HG03460 (cell line): ENCODE results near the gene ABCC5.
"Not testable (repeated sequence)": the region's sequence is repeated elsewhere in the genome, so short reads cannot be mapped to it uniquely, and the experiment has no call there.

ENCODE experiments used
- ATAC-seq: cut with Tn5 transposase; IDR thresholded peaks from one replicate; pipeline ENCODE4 v1.9.1; 2021; ENCODE audit not compliant: unreplicated experiment

The ABCC5 gene

DNA sequence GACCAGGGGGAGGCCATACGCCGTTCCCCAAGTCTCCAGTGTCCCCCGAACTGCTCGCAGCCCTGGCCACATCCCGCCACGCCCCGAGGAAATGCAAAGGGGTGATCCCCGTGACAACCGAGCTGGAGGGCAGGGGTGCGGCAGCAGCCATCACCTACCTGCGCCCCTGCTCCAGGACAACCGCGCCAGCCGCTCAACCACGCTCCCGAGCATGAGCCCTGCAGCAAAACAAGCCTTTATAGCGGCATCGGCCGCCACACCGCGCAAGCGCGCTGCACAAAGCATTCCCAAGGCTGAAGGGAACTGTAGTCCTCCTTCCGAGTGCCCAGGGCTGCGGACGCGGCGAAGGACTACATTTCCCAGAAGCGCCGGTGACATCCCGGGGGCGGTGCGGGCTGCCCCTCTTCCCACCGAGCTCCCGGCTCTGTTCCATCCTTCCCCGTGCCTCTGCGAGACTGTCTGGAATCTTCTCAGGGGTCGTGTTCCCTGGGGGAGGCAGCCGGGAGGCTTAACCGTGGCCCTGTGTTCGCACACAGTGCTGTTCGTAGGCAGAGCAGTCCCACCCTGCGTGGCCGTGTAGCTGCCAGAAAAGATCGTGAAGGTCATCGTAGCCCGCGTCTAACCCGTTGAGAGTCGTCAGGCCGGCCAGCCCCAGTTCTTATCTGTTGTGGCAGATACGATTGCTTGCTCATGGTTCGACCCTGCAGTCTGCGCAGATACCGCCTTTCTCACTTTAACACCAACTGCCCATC lies at the start of gene ABCC5:
TSS of gene ABCC5 (minus strand) at position 213 of the 752 bp plus-strand sequence. CDS start 3,492 bp downstream, outside the sequence.
- ATAC-seq, result peak; percentile 98

DNA sequence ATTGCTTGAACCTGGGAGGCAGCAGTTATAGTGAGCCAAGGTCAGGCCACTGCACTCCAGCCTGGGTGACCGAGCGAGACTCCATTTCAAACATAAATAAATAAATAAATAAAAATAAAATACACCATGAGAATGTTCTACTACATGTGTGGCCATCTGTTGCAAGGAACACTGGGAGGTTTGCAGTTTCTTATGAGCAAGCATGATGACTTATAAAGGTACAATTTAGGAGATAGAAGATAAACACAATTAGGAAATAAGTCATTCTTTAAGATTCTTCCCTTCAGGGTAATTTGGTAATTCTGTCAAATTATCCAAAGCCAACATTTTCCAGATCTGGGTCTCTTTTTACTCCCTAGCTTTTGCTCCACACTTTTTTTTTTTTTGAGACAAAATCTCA lies 48.5 kb upstream of the ABCC5 start:
- no peak for ATAC-seq

DNA sequence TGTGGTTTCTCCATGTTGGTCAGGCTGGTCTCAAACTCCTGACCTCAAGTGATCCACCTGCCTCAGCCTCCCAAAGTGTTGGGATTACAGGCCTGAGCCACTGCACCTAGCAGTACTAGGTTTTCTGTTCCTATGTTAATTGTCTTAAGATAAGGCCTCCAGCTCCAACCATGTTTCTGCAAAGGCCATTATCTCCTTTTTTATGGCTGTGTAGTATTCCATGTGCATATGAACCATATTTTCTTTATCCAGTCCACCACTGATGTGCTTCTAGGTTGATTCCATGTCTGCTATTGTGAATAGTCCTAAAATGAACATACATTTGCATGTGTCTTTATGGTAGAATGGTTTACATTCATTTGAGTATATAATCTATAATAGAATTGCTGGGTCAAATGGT lies 45.0 kb upstream of the ABCC5 start:
- ATAC-seq, result no peak

- ATAC-seq, result no peak
These were observed 41.7 kb upstream of the ABCC5 start for GRCh38 chr3:184059424-184059823.

DNA sequence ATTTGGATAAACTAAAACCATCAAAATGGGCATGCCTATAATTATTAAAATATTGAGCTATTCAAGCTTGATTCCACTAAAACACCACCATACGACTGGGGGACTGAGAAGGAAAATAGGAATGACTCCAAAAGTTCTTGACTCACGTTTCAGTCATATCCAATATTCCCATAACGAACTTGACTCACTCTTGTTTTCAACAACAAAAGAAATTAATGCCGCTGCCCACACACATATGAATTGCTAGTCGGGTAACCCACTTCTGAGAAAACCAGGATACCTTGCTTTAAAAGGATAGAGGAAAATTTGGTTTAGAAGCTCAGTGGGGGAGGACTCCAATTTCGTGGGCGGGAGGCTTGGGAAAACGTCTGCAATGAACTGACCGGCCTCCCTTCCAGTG lies 40.3 kb upstream of the ABCC5 start:
- ATAC-seq, result no peak

- ATAC-seq, result no peak
These were observed 35.1 kb upstream of the ABCC5 start, which contains the start of gene HTR3C for GRCh38 chr3:184052767-184053166. Gene HTR3C (plus strand): TSS chr3:184053047. CDS start chr3:184053081, 34 bp downstream.

GRCh38 chr3:184050217-184050847 lies 32.6 kb upstream of the ABCC5 start:
- ATAC-seq, result no peak

DNA sequence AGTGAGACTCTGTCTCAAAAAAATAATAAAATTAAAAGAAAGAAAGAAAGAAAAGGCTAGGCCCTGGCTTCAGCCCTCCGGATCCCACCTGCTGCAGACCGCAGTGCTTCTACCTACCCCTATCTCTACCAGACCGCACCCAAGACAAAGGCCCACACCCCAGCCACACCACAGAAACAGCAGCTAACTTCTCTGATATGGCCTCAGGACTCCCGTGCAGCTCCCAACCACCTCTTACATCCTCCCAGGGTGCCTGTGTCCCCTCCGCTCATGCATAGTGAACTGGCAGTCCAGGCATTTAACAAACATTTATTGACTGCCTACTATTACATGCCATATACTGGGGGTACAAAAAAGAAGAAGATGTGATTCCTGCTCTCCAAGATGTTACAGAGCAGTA lies 28.3 kb upstream of the ABCC5 start:
- ATAC-seq, result no peak

GRCh38 chr3:184042617-184043016 lies 24.9 kb upstream of the ABCC5 start:
- ATAC-seq, result no peak

DNA sequence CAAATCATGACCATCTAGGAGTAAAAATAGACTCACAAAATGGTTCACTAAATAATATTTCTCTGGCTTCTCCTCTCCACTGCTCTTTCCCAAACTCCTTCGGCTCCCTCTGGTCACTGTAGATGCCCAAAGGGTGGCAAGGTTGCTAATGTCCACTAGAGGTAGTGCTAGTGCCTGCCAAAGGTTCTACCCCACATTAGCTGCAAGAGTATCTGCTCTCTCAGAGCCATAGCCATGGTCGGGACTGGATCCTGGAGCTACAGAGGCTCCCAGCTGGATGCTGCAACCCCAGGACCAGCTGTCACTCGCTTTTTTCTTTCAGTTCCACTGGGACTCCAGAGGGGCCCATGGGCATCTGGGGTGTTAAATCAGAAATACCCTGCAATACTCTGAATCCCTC lies 22.3 kb upstream of the ABCC5 start:
- no peak for ATAC-seq

GRCh38 chr3:184039414-184039813 lies 21.7 kb upstream of the ABCC5 start:
- ATAC-seq, result no peak

- not testable (repeated sequence) for ATAC-seq
These were observed 20.6 kb upstream of the ABCC5 start for GRCh38 chr3:184038307-184038706.

GRCh38 chr3:184037816-184038215 lies 20.1 kb upstream of the ABCC5 start:
- no peak for ATAC-seq

GRCh38 chr3:184031187-184031792 lies 13.6 kb upstream of the ABCC5 start, which contains the start of gene HTR3D:
Gene HTR3D (plus strand): TSS chr3:184031742. CDS start chr3:184031742, 0 bp downstream.
- ATAC-seq, result no peak

DNA sequence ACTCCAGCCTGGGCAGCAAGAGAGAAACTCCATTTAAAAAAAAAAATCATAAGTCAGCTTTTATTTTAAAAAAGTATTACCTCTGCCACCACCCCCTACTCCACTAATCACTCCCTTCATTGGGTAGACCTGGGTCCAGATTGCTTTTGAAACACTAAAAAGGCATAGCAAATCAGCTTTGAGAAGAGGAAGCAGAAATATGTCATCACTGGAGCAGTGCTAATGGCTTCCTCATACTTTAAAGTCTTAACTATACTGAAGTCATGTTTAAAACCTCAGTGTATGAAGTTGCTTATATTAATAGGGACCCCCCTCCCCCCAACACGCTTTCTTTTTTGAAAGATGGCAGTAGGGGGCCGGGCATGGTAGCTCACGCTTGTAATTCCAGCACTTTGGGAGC lies 12.9 kb upstream of the ABCC5 start:
- no peak for ATAC-seq

DNA sequence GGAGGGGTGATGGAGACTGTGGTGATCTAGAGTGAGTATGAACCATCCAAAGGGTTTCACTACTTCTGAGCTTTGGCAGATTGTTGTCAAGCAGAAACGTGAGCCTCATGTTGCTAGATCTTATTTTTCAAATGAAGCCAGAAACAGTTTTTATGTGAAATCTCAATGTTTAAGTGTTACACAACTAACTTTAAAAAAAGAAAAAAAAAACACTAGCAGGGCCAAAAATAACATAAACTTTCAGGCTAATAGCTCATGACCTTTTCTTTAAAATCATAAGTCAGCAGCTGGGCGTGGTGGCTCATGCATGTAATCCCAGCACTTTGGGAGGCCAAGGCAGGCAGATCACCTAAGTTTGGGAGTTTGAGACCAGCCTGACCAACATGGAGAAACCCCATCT lies 11.8 kb upstream of the ABCC5 start:
- ATAC-seq, result no peak

DNA sequence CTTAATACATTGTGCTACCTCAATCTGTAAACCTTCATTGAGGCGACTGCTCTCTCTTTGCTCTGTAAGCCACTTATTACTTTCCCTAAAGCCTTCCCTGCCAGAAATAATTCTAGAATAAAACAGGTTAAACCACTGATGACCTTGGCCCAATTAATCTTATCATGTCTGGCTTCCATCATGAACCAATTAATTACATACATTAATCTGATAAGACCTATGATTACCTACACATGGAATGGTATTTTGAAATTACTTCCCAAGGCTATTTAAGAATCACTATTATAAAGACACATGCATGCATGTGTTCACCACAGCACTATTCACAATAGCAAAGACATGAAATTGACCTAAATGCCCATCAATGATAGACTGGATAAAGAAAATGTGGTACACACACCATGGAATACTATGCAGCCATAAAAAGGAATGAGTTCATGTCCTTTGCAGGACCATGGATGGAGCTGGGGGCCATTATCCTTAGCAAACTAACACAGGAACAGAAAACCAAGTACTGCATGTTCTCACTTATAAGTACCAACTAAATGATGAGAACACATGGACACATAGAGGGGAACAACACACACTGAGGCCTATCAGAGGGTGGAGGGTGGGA lies 10.7 kb upstream of the ABCC5 start:
- not testable (repeated sequence) for ATAC-seq

- not testable (repeated sequence) for ATAC-seq
These were observed 7.6 kb upstream of the ABCC5 start for GRCh38 chr3:184025256-184025655.

GRCh38 chr3:184022323-184022722 lies 4.6 kb upstream of the ABCC5 start:
- ATAC-seq, result no peak

- no peak for ATAC-seq
These were observed 815 bp upstream of the ABCC5 start for GRCh38 chr3:184018424-184018973.
